Liver (tissue), 9 donors: ENCODE measurements around the gene CPNE9. TPM values are rescaled to one million over a fixed set of nuclear protein-coding genes. Genes with fewer than 3 reads are reported as not detected.

Experiments used
- DNase-seq: peaks from one replicate; pipeline ENCODE4 v3.0.0-alpha.2; 2017; ENCODE audit warnings: low spot score
- H3K27ac ChIP-seq, 2 donors: one replicate each; pipeline ENCODE4 v1.7.0; 2013; ENCODE audit warnings: inconsistent platforms in 2 of 2, low read length in 2 of 2, control low read depth in 1 of 2, low read depth in 1 of 2, mild to moderate bottlenecking in 1 of 2
- H3K27me3 ChIP-seq, 4 donors: one replicate each; pipeline versions ENCODE4 v1.6.1 to v1.7.0; 2013; ENCODE audit warnings: low read length in 3 of 4, inconsistent platforms in 1 of 4, mild to moderate bottlenecking in 1 of 4, moderate library complexity in 1 of 4; ENCODE audit not compliant: control insufficient read depth in 4 of 4, insufficient read depth in 4 of 4
- H3K36me3 ChIP-seq, 4 donors: one replicate each; pipeline versions ENCODE4 v1.6.1 to v1.7.0; 2013; ENCODE audit warnings: low read length in 3 of 4, mild to moderate bottlenecking in 3 of 4, low read depth in 1 of 4, moderate library complexity in 1 of 4; ENCODE audit not compliant: control insufficient read depth in 4 of 4, insufficient read depth in 3 of 4
- H3K4me1 ChIP-seq, 4 donors: one replicate each; pipeline versions ENCODE4 v1.6.1 to v1.7.0; 2013; ENCODE audit warnings: low read length in 3 of 4, mild to moderate bottlenecking in 3 of 4, moderate library complexity in 1 of 4; ENCODE audit not compliant: control insufficient read depth in 4 of 4, insufficient read depth in 4 of 4
- H3K4me3 ChIP-seq, 3 donors: one replicate each; pipeline versions ENCODE4 v1.6.1 to v1.7.0; 2013; ENCODE audit warnings: low read length in 3 of 3, control low read depth in 1 of 3, low read depth in 1 of 3, mild to moderate bottlenecking in 1 of 3
- H3K9ac ChIP-seq, 2 donors: one replicate each; pipeline ENCODE4 v1.7.0; 2013; ENCODE audit warnings: low read length in 2 of 2, mild to moderate bottlenecking in 2 of 2, moderate library complexity in 2 of 2, control low read depth in 1 of 2, low read depth in 1 of 2
- H3K9me3 ChIP-seq, 4 donors: one replicate each; pipeline versions ENCODE4 v1.6.1 to v1.7.0; 2013; ENCODE audit warnings: low read length in 3 of 4; ENCODE audit not compliant: control insufficient read depth in 4 of 4
- ATF3 ChIP-seq: IDR thresholded peaks from 2 replicates; pipeline ENCODE4 v1.6.1; 2016; ENCODE audit warnings: antibody characterized with exemption
- CTCF ChIP-seq: fragments of 150-350 bp; IDR thresholded peaks from 2 replicates; pipeline ENCODE4 v1.5.1; 2017; ENCODE audit warnings: improper control_type of control experiment, low read depth, low read length; ENCODE audit not compliant: missing input control
- EGR1 ChIP-seq, 2 donors: IDR thresholded peaks; 2 replicates each; pipeline ENCODE4 v1.6.1; 2016 to 2018; ENCODE audit warnings: antibody characterized with exemption in 2 of 2, low read depth in 2 of 2
- FOXA2 ChIP-seq: IDR thresholded peaks from 2 replicates; pipeline ENCODE4 v1.6.1; 2016; ENCODE audit warnings: antibody characterized with exemption
- GABPA ChIP-seq, 2 donors: IDR thresholded peaks in 1 of 2; conservative IDR thresholded peaks in 1 of 2; 2 replicates each; pipeline ENCODE4 v1.6.1; 2016; ENCODE audit warnings: antibody characterized with exemption in 2 of 2, mild to moderate bottlenecking in 1 of 2, moderate library complexity in 1 of 2
- HNF4A ChIP-seq, 2 donors: conservative IDR thresholded peaks; 2 replicates each; pipeline ENCODE4 v1.6.1; 2016; ENCODE audit warnings: antibody characterized with exemption in 2 of 2, mild to moderate bottlenecking in 2 of 2
- HNF4G ChIP-seq: IDR thresholded peaks from 2 replicates; pipeline ENCODE4 v1.6.1; 2016; ENCODE audit warnings: antibody characterized with exemption
- JUND ChIP-seq, 2 donors: IDR thresholded peaks; 2 replicates each; pipeline ENCODE4 v1.6.1; 2016; ENCODE audit warnings: antibody characterized with exemption in 2 of 2
- MAX ChIP-seq: IDR thresholded peaks from 2 replicates; pipeline ENCODE4 v1.6.1; 2016; ENCODE audit warnings: antibody characterized with exemption
- NR2F2 ChIP-seq: IDR thresholded peaks from 2 replicates; pipeline ENCODE4 v1.6.1; 2016; ENCODE audit warnings: antibody characterized with exemption
- RAD21 ChIP-seq, 2 donors: IDR thresholded peaks; 2 replicates each; pipeline ENCODE4 v1.6.1; 2016; ENCODE audit warnings: antibody characterized with exemption in 2 of 2, mild to moderate bottlenecking in 2 of 2
- RXRA ChIP-seq, 2 donors: IDR thresholded peaks; 2 replicates each; pipeline ENCODE4 v1.6.1; 2017 to 2018; ENCODE audit warnings: antibody characterized with exemption in 2 of 2, mild to moderate bottlenecking in 1 of 2
- SP1 ChIP-seq: IDR thresholded peaks from 2 replicates; pipeline ENCODE4 v1.6.1; 2018; ENCODE audit warnings: antibody characterized with exemption, mild to moderate bottlenecking
- TAF1 ChIP-seq: conservative IDR thresholded peaks from 2 replicates; pipeline ENCODE4 v1.6.1; 2016; ENCODE audit warnings: antibody characterized with exemption, mild to moderate bottlenecking
- YY1 ChIP-seq: IDR thresholded peaks from 2 replicates; pipeline ENCODE4 v1.6.1; 2016; ENCODE audit warnings: antibody characterized with exemption, mild to moderate bottlenecking
- ZBTB33 ChIP-seq: IDR thresholded peaks from 2 replicates; pipeline ENCODE4 v1.6.1; 2016; ENCODE audit warnings: antibody characterized with exemption
- WGBS: extraction: QIAGEN DNeasy Blood & Tissue Kit; methylation state at CpG from one replicate; pipeline ENCODE4 v1.1.7; 2013; 5-methylcytosine and 5-hydroxymethylcytosine counted together
- polyA plus RNA-seq, 2 donors: library from polyadenylated mRNA; stranded (reverse) in 1 of 2; unstranded in 1 of 2; fragments of 200-250 nt in 1 of 2; fragments of >200 nt in 1 of 2; fragmentation: Nextera tagmentation in 1 of 2; extraction: Ambion mirVana in 1 of 2; gene quantifications; one replicate each; pipeline versions ENCODE4 v1.2.1 to v1.2.3, GENCODE V29; 2013 to 2015
- total RNA-seq, 2 donors: library from RNA; depleted of rRNA; stranded (reverse); fragments of >200 nt; gene quantifications; one replicate each; pipeline ENCODE4 v1.2.3, GENCODE V29; 2014
- donor health status: healthy.
- donor health status: healthy.
- donor health status: healthy.
- donor health status: healthy.
- donor health status: healthy.

CPNE9 gene
- total and polyA plus RNA-seq, 4 donors = not detected

GRCh38 chr3:9760779-9761505, 57.3 kb downstream of the CPNE9 start:
- no peaks in the 10 kb centered on the region for H3K27me3 ChIP-seq
- H3K4me3 ChIP-seq = no peak overlapping the region
- WGBS = 95% methylated on average over 10 of the region's 10 CpGs
- no peak for TF ChIP-seq FOXA2
- no peak for TF ChIP-seq GABPA (IDR thresholded peaks at IDR 0.05 in 1 of 2, conservative IDR thresholded peaks at IDR 0.05 in 1 of 2)
- no peak for TF ChIP-seq ZBTB33
- no peak for TF ChIP-seq TAF1
- TF ChIP-seq HNF4A (conservative IDR thresholded peaks at IDR 0.05) = no peak
- TF ChIP-seq MAX = no peak
- no peak for TF ChIP-seq EGR1 (IDR thresholded peaks at IDR 0.05; ENCODE audit: low read depth in 2 of 2)
- no peak for TF ChIP-seq JUND (IDR thresholded peaks at IDR 0.05)
- no peak for TF ChIP-seq RXRA (IDR thresholded peaks at IDR 0.05)
- no peak for TF ChIP-seq CTCF
- no peak for TF ChIP-seq NR2F2
- no peak for TF ChIP-seq ATF3
- TF ChIP-seq RAD21 (IDR thresholded peaks at IDR 0.05) = no peak
- TF ChIP-seq YY1 = no peak
- TF ChIP-seq HNF4G = no peak
- TF ChIP-seq SP1 = no peak
- peaks cover 15 to 58% (median 40%) of the 10 kb centered on the region in 4 donors for H3K36me3 ChIP-seq
- DNase-seq = no peak
- no peaks in the 10 kb centered on the region for H3K4me1 ChIP-seq
- no peak overlapping the region for H3K27ac ChIP-seq
- H3K9me3 ChIP-seq = no peaks in the 10 kb centered on the region
- no peak overlapping the region for H3K9ac ChIP-seq

GRCh38 chr3:9761919-9762318, 58.3 kb downstream of the CPNE9 start:
- H3K4me1 ChIP-seq = no peaks in the 10 kb centered on the region
- no peak overlapping the region for H3K4me3 ChIP-seq
- TF ChIP-seq RXRA (IDR thresholded peaks at IDR 0.05) = no peak
- no peak for TF ChIP-seq RAD21 (IDR thresholded peaks at IDR 0.05)
- no peak for TF ChIP-seq FOXA2
- TF ChIP-seq ZBTB33 = no peak
- TF ChIP-seq TAF1 = no peak
- no peak for TF ChIP-seq YY1
- H3K9ac ChIP-seq = no peak overlapping the region
- WGBS = 97% methylated on average over 5 of the region's 5 CpGs
- H3K27me3 ChIP-seq = no peaks in the 10 kb centered on the region
- no peaks in the 10 kb centered on the region for H3K9me3 ChIP-seq
- no peak for DNase-seq
- H3K27ac ChIP-seq = no peak overlapping the region
- peaks cover 10 to 50% (median 36%) of the 10 kb centered on the region in 4 donors for H3K36me3 ChIP-seq
